Vagina (tissue), 2 donors: ENCODE measurements around the gene FAM111A.

Source experiments
- CTCF ChIP-seq, 3 experiments: fragments of 450-650 bp in 2 of 3; fragments of 200-600 bp in 1 of 3; sonication (generic) in 1 of 3; IDR thresholded peaks; one replicate each; pipeline ENCODE4 v1.5.1; 2017 to 2019; ENCODE audit warnings: antibody characterized with exemption in 3 of 3, mild to moderate bottlenecking in 2 of 3, moderate library complexity in 2 of 3
- POLR2A ChIP-seq, 2 donors: fragments of 450-650 bp; IDR thresholded peaks; one replicate each; pipeline ENCODE4 v1.6.1; 2017; ENCODE audit warnings: antibody characterized with exemption in 2 of 2, mild to moderate bottlenecking in 2 of 2, moderate library complexity in 2 of 2
- POLR2AphosphoS5 ChIP-seq, 2 donors: sonication (generic); formaldehyde crosslinking; IDR thresholded peaks; one replicate each; pipeline ENCODE4 v1.9.0; 2017; ENCODE audit warnings: antibody characterized with exemption in 2 of 2, mild to moderate bottlenecking in 2 of 2, low read depth in 1 of 2; ENCODE audit not compliant: insufficient read depth in 1 of 2

- TF ChIP-seq CTCF (IDR thresholded peaks at IDR 0.05) (no peak), POLR2AphosphoS5 (IDR thresholded peaks at IDR 0.05; ENCODE audit: insufficient read depth in 1 of 2, low read depth in 1 of 2) (no peak), POLR2A (IDR thresholded peaks at IDR 0.05) (no peak)
These were observed 21.4 kb downstream of the FAM111A start for GRCh38 chr11:59164028-59164427.
